Raji (cell line): ENCODE measurements around the gene LATS1.

ENCODE experiments used
- POLR2A ChIP-seq: IDR thresholded peaks from 2 replicates; pipeline ENCODE4 v1.6.1; 2011; ENCODE audit warnings: low read depth, low read length, control low read depth; ENCODE audit not compliant: insufficient read depth

LATS1 gene

GRCh38 chr6:149615805-149616204, 102.1 kb downstream of the LATS1 start:
- TF ChIP-seq POLR2A: no peak

GRCh38 chr6:149614337-149614736, 103.6 kb downstream of the LATS1 start:
- TF ChIP-seq POLR2A: no peak

- no peak for TF ChIP-seq POLR2A
These were observed 109.4 kb downstream of the LATS1 start for GRCh38 chr6:149608381-149608982.
